ENCODE results near the gene HIGD1B. TPM values are rescaled to one million over a fixed set of nuclear protein-coding genes. Genes with fewer than 3 reads are reported as not detected.

The HIGD1B gene
- total and polyA plus RNA-seq, 4 donors, result 0.28 to 0.43 TPM; not detected in 2

GRCh38 chr17:44827863-44828262 is 19.8 kb upstream of the HIGD1B start:
- H3K4me3 ChIP-seq (ENCODE audit: low read depth in 1 of 3, low read length in 3 of 3), result no peak overlapping the region
- no peak overlapping the region for H3K27ac ChIP-seq (ENCODE audit: low read depth in 1 of 2, low read length in 2 of 2)
- 67% methylated on average over 1 of the region's 1 CpG for WGBS
- TF ChIP-seq ATF3 (IDR thresholded peaks at IDR 0.05) (no peak), HNF4A (conservative IDR thresholded peaks at IDR 0.05) (no peak), HNF4G (IDR thresholded peaks at IDR 0.05) (no peak), NR2F2 (IDR thresholded peaks at IDR 0.05) (no peak), FOXA1 (IDR thresholded peaks at IDR 0.05) (no peak), SP1 (IDR thresholded peaks at IDR 0.05) (no peak), YY1 (IDR thresholded peaks at IDR 0.05) (no peak), TAF1 (conservative IDR thresholded peaks at IDR 0.05) (no peak), JUND (IDR thresholded peaks at IDR 0.05) (no peak), RAD21 (IDR thresholded peaks at IDR 0.05) (no peak), GABPA (IDR thresholded peaks at IDR 0.05 in 1 of 2, conservative IDR thresholded peaks at IDR 0.05 in 1 of 2) (no peak), FOXA2 (IDR thresholded peaks at IDR 0.05) (no peak), EGR1 (IDR thresholded peaks at IDR 0.05; ENCODE audit: low read depth in 2 of 2) (no peak), MAX (IDR thresholded peaks at IDR 0.05) (no peak), RXRA (IDR thresholded peaks at IDR 0.05) (no peak)
- TF ChIP-seq, protein P1, sequence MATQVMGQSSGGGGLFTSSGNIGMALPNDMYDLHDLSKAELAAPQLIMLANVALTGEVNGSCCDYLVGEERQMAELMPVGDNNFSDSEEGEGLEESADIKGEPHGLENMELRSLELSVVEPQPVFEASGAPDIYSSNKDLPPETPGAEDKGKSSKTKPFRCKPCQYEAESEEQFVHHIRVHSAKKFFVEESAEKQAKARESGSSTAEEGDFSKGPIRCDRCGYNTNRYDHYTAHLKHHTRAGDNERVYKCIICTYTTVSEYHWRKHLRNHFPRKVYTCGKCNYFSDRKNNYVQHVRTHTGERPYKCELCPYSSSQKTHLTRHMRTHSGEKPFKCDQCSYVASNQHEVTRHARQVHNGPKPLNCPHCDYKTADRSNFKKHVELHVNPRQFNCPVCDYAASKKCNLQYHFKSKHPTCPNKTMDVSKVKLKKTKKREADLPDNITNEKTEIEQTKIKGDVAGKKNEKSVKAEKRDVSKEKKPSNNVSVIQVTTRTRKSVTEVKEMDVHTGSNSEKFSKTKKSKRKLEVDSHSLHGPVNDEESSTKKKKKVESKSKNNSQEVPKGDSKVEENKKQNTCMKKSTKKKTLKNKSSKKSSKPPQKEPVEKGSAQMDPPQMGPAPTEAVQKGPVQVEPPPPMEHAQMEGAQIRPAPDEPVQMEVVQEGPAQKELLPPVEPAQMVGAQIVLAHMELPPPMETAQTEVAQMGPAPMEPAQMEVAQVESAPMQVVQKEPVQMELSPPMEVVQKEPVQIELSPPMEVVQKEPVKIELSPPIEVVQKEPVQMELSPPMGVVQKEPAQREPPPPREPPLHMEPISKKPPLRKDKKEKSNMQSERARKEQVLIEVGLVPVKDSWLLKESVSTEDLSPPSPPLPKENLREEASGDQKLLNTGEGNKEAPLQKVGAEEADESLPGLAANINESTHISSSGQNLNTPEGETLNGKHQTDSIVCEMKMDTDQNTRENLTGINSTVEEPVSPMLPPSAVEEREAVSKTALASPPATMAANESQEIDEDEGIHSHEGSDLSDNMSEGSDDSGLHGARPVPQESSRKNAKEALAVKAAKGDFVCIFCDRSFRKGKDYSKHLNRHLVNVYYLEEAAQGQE (IDR thresholded peaks at IDR 0.05), result no peak
- TF ChIP-seq, protein P2, sequence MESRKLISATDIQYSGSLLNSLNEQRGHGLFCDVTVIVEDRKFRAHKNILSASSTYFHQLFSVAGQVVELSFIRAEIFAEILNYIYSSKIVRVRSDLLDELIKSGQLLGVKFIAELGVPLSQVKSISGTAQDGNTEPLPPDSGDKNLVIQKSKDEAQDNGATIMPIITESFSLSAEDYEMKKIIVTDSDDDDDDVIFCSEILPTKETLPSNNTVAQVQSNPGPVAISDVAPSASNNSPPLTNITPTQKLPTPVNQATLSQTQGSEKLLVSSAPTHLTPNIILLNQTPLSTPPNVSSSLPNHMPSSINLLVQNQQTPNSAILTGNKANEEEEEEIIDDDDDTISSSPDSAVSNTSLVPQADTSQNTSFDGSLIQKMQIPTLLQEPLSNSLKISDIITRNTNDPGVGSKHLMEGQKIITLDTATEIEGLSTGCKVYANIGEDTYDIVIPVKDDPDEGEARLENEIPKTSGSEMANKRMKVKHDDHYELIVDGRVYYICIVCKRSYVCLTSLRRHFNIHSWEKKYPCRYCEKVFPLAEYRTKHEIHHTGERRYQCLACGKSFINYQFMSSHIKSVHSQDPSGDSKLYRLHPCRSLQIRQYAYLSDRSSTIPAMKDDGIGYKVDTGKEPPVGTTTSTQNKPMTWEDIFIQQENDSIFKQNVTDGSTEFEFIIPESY (IDR thresholded peaks at IDR 0.05), result no peak
- TF ChIP-seq, protein P3, sequence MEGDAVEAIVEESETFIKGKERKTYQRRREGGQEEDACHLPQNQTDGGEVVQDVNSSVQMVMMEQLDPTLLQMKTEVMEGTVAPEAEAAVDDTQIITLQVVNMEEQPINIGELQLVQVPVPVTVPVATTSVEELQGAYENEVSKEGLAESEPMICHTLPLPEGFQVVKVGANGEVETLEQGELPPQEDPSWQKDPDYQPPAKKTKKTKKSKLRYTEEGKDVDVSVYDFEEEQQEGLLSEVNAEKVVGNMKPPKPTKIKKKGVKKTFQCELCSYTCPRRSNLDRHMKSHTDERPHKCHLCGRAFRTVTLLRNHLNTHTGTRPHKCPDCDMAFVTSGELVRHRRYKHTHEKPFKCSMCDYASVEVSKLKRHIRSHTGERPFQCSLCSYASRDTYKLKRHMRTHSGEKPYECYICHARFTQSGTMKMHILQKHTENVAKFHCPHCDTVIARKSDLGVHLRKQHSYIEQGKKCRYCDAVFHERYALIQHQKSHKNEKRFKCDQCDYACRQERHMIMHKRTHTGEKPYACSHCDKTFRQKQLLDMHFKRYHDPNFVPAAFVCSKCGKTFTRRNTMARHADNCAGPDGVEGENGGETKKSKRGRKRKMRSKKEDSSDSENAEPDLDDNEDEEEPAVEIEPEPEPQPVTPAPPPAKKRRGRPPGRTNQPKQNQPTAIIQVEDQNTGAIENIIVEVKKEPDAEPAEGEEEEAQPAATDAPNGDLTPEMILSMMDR (IDR thresholded peaks at IDR 0.05; ENCODE audit: low read depth, low read length, missing input control), result no peak
- H3K27me3 ChIP-seq (ENCODE audit: control insufficient read depth in 4 of 4, insufficient read depth in 4 of 4, low read length in 3 of 4), result peaks cover 0 to 9% (median 3%) of the 10 kb centered on the region in 4 donors
- H3K9ac ChIP-seq (ENCODE audit: low read depth in 1 of 2, low read length in 2 of 2), result no peak overlapping the region
- H3K36me3 ChIP-seq (ENCODE audit: control insufficient read depth in 4 of 4, insufficient read depth in 3 of 4, low read depth in 1 of 4, low read length in 3 of 4), result no peaks in the 10 kb centered on the region
- H3K4me1 ChIP-seq (ENCODE audit: control insufficient read depth in 4 of 4, insufficient read depth in 4 of 4, low read length in 3 of 4), result peaks cover 10 to 12% (median 11%) of the 10 kb centered on the region in 4 donors
- H3K9me3 ChIP-seq (ENCODE audit: control insufficient read depth in 4 of 4, low read length in 3 of 4), result no peaks in the 10 kb centered on the region
- DNase-seq (ENCODE audit: low spot score), result no peak
